A549 treated with AZD9567 at 1 μM for 4 hours (cell line): ENCODE measurements around the gene PCNX4. TPM values are rescaled to one million over a fixed set of nuclear protein-coding genes. Genes with fewer than 3 reads are reported as not detected.

Source experiments
- total RNA-seq: library from RNA; stranded (reverse); fragments of 200-300 nt; extraction: Qiagen RNA extraction; gene quantifications from 5 replicates; pipeline ENCODE4 v1.2.3, GENCODE V29; 2022; ENCODE audit not compliant: insufficient read depth

Gene PCNX4
- total RNA-seq: 25.7 to 50.2 TPM (median 31.2 TPM) in 5 replicates

DNA sequence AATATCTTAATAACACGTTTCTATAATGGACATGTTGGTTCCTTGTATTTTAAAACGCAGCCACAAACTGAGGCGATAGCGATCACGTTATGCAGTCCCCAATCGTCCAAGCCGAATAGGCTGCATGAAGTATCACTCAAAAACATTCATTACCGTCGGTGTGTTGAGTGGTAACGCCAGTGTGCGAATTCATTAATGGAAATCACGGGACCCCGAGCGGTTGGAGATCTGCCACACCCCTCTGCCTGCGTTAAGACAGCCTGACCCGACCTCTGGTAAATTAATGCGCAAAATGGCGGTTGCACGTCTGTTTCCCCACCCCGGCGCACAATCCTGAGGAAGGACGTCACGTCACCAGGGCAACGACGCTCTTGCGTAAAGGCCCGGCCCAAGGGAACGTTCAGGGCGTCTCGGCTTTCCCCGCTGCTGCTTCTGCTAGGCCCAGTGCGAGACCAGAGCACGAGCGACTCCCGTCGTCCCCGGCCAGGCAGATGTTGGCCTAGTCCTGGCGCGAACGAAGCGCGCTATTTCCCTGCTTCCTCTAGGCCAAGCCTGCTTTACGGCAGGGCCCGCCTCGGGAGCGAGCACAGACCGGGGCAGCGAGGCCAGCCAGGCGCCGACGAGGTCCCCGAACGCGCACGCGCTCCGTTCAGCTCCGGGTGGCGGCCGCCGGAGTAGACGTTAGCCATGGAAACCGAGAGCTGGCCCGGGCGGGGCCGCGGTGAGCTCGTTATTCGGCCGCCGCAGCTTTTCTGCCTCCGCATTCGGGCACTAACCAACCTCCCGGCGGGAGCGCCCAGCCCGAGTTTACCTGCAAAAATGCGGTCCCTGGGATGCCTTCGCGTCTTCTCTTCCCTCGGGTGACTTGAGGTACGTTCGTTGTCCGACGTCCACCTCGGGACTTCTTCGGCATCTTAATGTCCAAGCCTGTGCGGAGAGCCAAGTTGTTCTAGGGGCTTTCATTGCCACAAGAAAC is at the start of gene PCNX4:
TSS of gene PCNX4 (plus strand) at position 374 of the 976 bp plus-strand sequence. CDS start 15,716 bp downstream, outside the sequence.

DNA sequence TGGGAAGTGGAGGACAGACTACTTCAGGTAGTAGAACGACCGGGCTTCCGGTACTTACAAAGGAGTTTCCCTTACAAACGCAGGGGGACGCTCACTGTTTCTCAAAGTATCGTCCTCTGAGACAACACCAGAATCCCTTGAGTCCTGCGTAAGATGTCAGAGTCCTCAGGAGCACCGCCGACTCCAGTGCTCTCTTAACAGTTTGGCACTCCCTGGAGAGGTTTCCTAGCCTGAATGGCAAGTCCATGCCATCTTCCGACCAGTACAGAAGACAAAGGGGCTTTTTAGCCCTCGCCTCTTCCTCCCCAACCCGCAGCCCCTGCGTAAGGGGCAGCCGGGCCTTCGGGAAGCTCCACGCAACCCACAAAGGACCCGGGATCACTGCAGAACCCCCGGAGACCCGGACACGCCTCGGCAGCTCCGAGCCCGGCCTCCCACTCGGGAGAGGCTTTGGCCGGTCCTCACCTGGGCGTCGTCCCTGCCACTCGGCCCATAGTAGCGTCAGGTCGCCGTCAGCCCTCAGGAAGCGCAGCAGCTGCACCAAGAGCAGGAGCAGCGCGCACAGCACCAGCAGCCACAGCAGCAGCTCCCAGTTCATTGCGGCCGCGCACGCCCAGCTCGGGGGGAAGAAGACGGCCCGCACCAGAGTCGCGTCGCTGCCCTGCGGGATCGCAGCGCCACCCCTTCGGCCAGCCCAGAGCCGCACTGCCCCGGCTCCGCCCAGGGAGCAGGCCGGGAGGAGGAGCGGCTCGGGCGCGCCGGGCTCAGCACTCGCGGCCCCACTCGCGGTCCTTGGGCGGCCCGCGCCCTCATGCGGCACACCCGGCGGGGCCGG is 73.2 kb downstream of the PCNX4 start, which contains the start of gene DHRS7:
TSS of gene DHRS7 (minus strand) at position 687 of the 835 bp plus-strand sequence. CDS start at position 598, 89 bp downstream.

Other genes starting within 250 kb of the PCNX4 start
- gene RTN1, start 221.1 kb upstream of the PCNX4 start, total RNA-seq: 0.03 to 0.14 TPM (median 0.09 TPM) in 3 of 5 replicates, not detected in the others
- gene LRRC9, start 171.8 kb upstream of the PCNX4 start, total RNA-seq: not detected in 5 replicates
- gene DHRS7, start 73.5 kb downstream of the PCNX4 start, total RNA-seq: 76.5 to 87.3 TPM (median 78.0 TPM) in 5 replicates
- gene PPM1A, start 157.3 kb downstream of the PCNX4 start, total RNA-seq: 37.7 to 46.2 TPM (median 39.0 TPM) in 5 replicates